MM.1S (cell line): ENCODE data around the gene TPSAB1.

Experiments
- DNase-seq: peaks from one replicate; pipeline ENCODE4 v3.0.0-alpha.2; 2015
- H2AFZ ChIP-seq: fragments of 300-600 bp; sonication (generic); 2 replicates; pipeline ENCODE4 v1.6.0; 2016; ENCODE audit warnings: antibody characterized with exemption, low read length
- H3F3A ChIP-seq: fragments of 300-600 bp; sonication (generic); 2 replicates; pipeline ENCODE4 v1.6.1; 2016; ENCODE audit warnings: mild to moderate bottlenecking, antibody characterized with exemption, low read length, moderate library complexity, mixed read lengths; ENCODE audit not compliant: insufficient read depth
- H3K27ac ChIP-seq: fragments of 300-600 bp; sonication (generic); 2 replicates; pipeline ENCODE4 v1.5.1; 2016; ENCODE audit warnings: mild to moderate bottlenecking, low read length
- H3K27me3 ChIP-seq: fragments of 300-600 bp; sonication (generic); replicated peaks from 2 replicates; pipeline ENCODE4 v1.6.0; 2016; ENCODE audit warnings: low read length; ENCODE audit not compliant: insufficient read depth
- H3K36me3 ChIP-seq: fragments of 300-600 bp; sonication (generic); replicated peaks from 2 replicates; pipeline ENCODE4 v1.6.1; 2016; ENCODE audit warnings: mild to moderate bottlenecking, low read length, mixed read lengths; ENCODE audit not compliant: insufficient read depth
- H3K4me1 ChIP-seq: fragments of 300-600 bp; sonication (generic); 2 replicates; pipeline ENCODE4 v1.6.1; 2016; ENCODE audit warnings: low read length, mixed read lengths
- H3K4me2 ChIP-seq: fragments of 300-600 bp; sonication (generic); 2 replicates; pipeline ENCODE4 v1.6.0; 2016; ENCODE audit warnings: low read depth, low read length
- H3K4me3 ChIP-seq: fragments of 300-600 bp; sonication (generic); 2 replicates; pipeline ENCODE4 v1.5.1; 2016; ENCODE audit warnings: low read length, mixed read lengths
- H3K79me2 ChIP-seq: fragments of 300-600 bp; sonication (generic); 2 replicates; pipeline ENCODE4 v1.6.1; 2016; ENCODE audit warnings: mixed run types, low read length, mixed read lengths
- H3K9ac ChIP-seq: fragments of 300-600 bp; sonication (generic); 2 replicates; pipeline ENCODE4 v1.6.1; 2016; ENCODE audit warnings: low read length, mixed read lengths
- H3K9me2 ChIP-seq: fragments of 300-600 bp; sonication (generic); replicated peaks from 2 replicates; pipeline ENCODE4 v1.6.1; 2016; ENCODE audit warnings: mild to moderate bottlenecking, low read length, mixed read lengths; ENCODE audit not compliant: insufficient read depth
- H3K9me3 ChIP-seq: fragments of 300-600 bp; sonication (generic); replicated peaks from 2 replicates; pipeline ENCODE4 v1.6.1; 2016; ENCODE audit warnings: mild to moderate bottlenecking, low read length, mixed read lengths; ENCODE audit not compliant: insufficient read depth
- H4K20me1 ChIP-seq: fragments of 300-600 bp; sonication (generic); 2 replicates; pipeline ENCODE4 v1.6.1; 2016; ENCODE audit warnings: mild to moderate bottlenecking, low read length, moderate library complexity, mixed read lengths; ENCODE audit not compliant: insufficient read depth
- CTCF ChIP-seq: fragments of 300-600 bp; sonication (generic); IDR thresholded peaks from 2 replicates; pipeline ENCODE4 v1.5.1; 2016; ENCODE audit warnings: antibody characterized with exemption, low read length, mixed read lengths
- EZH2 ChIP-seq: fragments of 300-600 bp; sonication (generic); optimal IDR thresholded peaks from 2 replicates; pipeline ENCODE3; 2017; ENCODE audit warnings: low read depth, mild to moderate bottlenecking, antibody characterized with exemption, low read length, mixed read lengths
- EZH2phosphoT487 ChIP-seq: fragments of 300-600 bp; sonication (generic); IDR thresholded peaks from 2 replicates; pipeline ENCODE4 v1.6.1; 2018; ENCODE audit warnings: antibody characterized with exemption, low read length

TPSAB1 gene

GRCh38 chr16:1202274-1202673 is 38.2 kb upstream of the TPSAB1 start:
- DNase-seq = no peak
- H3K36me3 ChIP-seq = no peaks in the 10 kb centered on the region

GRCh38 chr16:1204933-1205332 is 35.6 kb upstream of the TPSAB1 start:
- Histone ChIP-seq H3K4me2 (no peak overlapping the region), H3K9me2 (no peaks in the 10 kb centered on the region), H3K36me3 (no peaks in the 10 kb centered on the region)

More at GRCh38 chr16:1202274-1202673, 38.2 kb upstream of the TPSAB1 start:
- Histone ChIP-seq H3K9me2 (no peaks in the 10 kb centered on the region), H4K20me1 (no peaks in the 10 kb centered on the region), H3F3A (no peaks in the 10 kb centered on the region), H3K27ac (no peak overlapping the region), H3K9ac (no peak overlapping the region), H3K4me1 (no peaks in the 10 kb centered on the region), H3K4me2 (no peak overlapping the region), H3K9me3 (no peaks in the 10 kb centered on the region), H3K27me3 (peaks cover 71% of the 10 kb centered on the region), H2AFZ (no peak overlapping the region), H3K79me2 (no peaks in the 10 kb centered on the region), H3K4me3 (no peak overlapping the region)
- TF ChIP-seq EZH2 = no peak
- no peak for TF ChIP-seq EZH2phosphoT487
- TF ChIP-seq CTCF = no peak

GRCh38 chr16:1206326-1206725 is 34.2 kb upstream of the TPSAB1 start:
- Histone ChIP-seq H3K79me2 (no peaks in the 10 kb centered on the region), H3K4me2 (no peak overlapping the region), H3K9me3 (no peaks in the 10 kb centered on the region), H4K20me1 (no peaks in the 10 kb centered on the region), H3K27ac (no peak overlapping the region), H3K27me3 (peaks cover 87% of the 10 kb centered on the region), H3K9me2 (no peaks in the 10 kb centered on the region), H3K36me3 (no peaks in the 10 kb centered on the region), H2AFZ (no peak overlapping the region), H3K9ac (no peak overlapping the region), H3F3A (no peaks in the 10 kb centered on the region), H3K4me1 (no peaks in the 10 kb centered on the region), H3K4me3 (no peak overlapping the region)
- DNase-seq = no peak
- TF ChIP-seq EZH2phosphoT487 = no peak
- TF ChIP-seq EZH2 = no peak
- no peak for TF ChIP-seq CTCF

More at GRCh38 chr16:1204933-1205332, 35.6 kb upstream of the TPSAB1 start:
- Histone ChIP-seq H3K27me3 (peaks cover 85% of the 10 kb centered on the region), H3K4me1 (no peaks in the 10 kb centered on the region), H3K4me3 (no peak overlapping the region), H2AFZ (no peak overlapping the region), H3K27ac (no peak overlapping the region), H3F3A (no peaks in the 10 kb centered on the region), H3K79me2 (no peaks in the 10 kb centered on the region), H3K9me3 (no peaks in the 10 kb centered on the region), H4K20me1 (no peaks in the 10 kb centered on the region), H3K9ac (no peak overlapping the region)
- TF ChIP-seq CTCF (no peak), EZH2 (peak; percentile 23)
- DNase-seq = no peak
